WTC11 (cell line): ENCODE results near the gene SMAD3. TPM values are rescaled to one million over a fixed set of nuclear protein-coding genes. Genes with fewer than 3 reads are reported as not detected.
A peak's percentile ranks its signal among the peaks of the same experiment; 100 is the strongest.

Source experiments
- ATAC-seq: fragments of 200-7000 bp; cut with Tn5 transposase; 2 replicates; pipeline ENCODE4 v1.10.0; 2021; ENCODE audit warnings: mild to moderate bottlenecking, moderate library complexity
- CTCF ChIA-PET: fragments of 300-600 bp; sonication (Branson Sonifier 250); formaldehyde crosslinking; loops from one replicate; lab custom pipeline; 2021; ENCODE audit warnings: antibody characterized with exemption; lab: Charles Lee
- POLR2A ChIA-PET: fragments of 350-600 bp; sonication (Branson Sonifier 250); formaldehyde crosslinking; loops from one replicate; lab custom pipeline; 2021; ENCODE audit warnings: antibody characterized with exemption; lab: Charles Lee
- DNase-seq: peaks from one replicate; pipeline ENCODE4 v3.0.0; 2021; ENCODE audit warnings: low spot score
- H3K27ac Mint-ChIP-seq: 2 replicates; pipeline ENCODE4 v1.8.0; 2021; ENCODE audit warnings: mixed read lengths
- H3K27me3 Mint-ChIP-seq: 2 replicates; pipeline ENCODE4 v1.8.0; 2021; ENCODE audit warnings: low read depth, mild to moderate bottlenecking, moderate library complexity, mixed read lengths
- H3K36me3 Mint-ChIP-seq: 2 replicates; pipeline ENCODE4 v1.8.0; 2021; ENCODE audit warnings: mixed read lengths
- H3K4me1 Mint-ChIP-seq: 2 replicates; pipeline ENCODE4 v1.8.0; 2022; ENCODE audit warnings: mixed read lengths
- H3K4me3 Mint-ChIP-seq: 2 replicates; pipeline ENCODE4 v1.8.0; 2021; ENCODE audit warnings: mild to moderate bottlenecking, moderate library complexity, mixed read lengths
- H3K9me3 Mint-ChIP-seq: 2 replicates; pipeline ENCODE4 v1.8.0; 2021; ENCODE audit warnings: mixed read lengths
- ARID4B ChIP-seq: sonication (generic); formaldehyde crosslinking; IDR thresholded peaks from 2 replicates; pipeline ENCODE4 v1.8.0; 2023; ENCODE audit warnings: missing genetic modification reagents, mild to moderate bottlenecking, borderline replicate concordance
- ERG ChIP-seq: fragments of 250-450 bp; sonication (Bioruptor Pico); IDR thresholded peaks from 2 replicates; pipeline ENCODE4 v1.8.0; 2021; ENCODE audit warnings: mild to moderate bottlenecking
- ESRRA ChIP-seq: sonication (generic); formaldehyde crosslinking; IDR thresholded peaks from 2 replicates; pipeline ENCODE4 v1.8.1; 2022; ENCODE audit warnings: mild to moderate bottlenecking, missing genetic modification reagents, borderline replicate concordance
- FOXK1 ChIP-seq: sonication (generic); formaldehyde crosslinking; IDR thresholded peaks from 2 replicates; pipeline ENCODE4 v1.8.0; 2022; ENCODE audit warnings: mild to moderate bottlenecking, moderate library complexity, missing genetic modification reagents
- FOXP1 ChIP-seq: sonication (generic); formaldehyde crosslinking; IDR thresholded peaks from 2 replicates; pipeline ENCODE4 v1.8.0; 2022; ENCODE audit warnings: missing genetic modification reagents, mild to moderate bottlenecking, moderate library complexity, borderline replicate concordance
- GABPB1 ChIP-seq: sonication (generic); formaldehyde crosslinking; IDR thresholded peaks from 2 replicates; pipeline ENCODE4 v1.8.1; 2023; ENCODE audit warnings: mild to moderate bottlenecking, missing genetic modification reagents
- HMGXB4 ChIP-seq: sonication (generic); formaldehyde crosslinking; IDR thresholded peaks from 2 replicates; pipeline ENCODE4 v1.8.1; 2023; ENCODE audit warnings: mild to moderate bottlenecking, moderate library complexity, missing genetic modification reagents
- JUN ChIP-seq: sonication (generic); formaldehyde crosslinking; IDR thresholded peaks from 2 replicates; pipeline ENCODE4 v1.8.0; 2023; ENCODE audit warnings: mild to moderate bottlenecking, missing genetic modification reagents
- NR1H2 ChIP-seq: sonication (generic); formaldehyde crosslinking; IDR thresholded peaks from 2 replicates; pipeline ENCODE4 v1.9.0; 2021; ENCODE audit warnings: mild to moderate bottlenecking, moderate library complexity, missing genetic modification reagents
- PRRX2 ChIP-seq: fragments of 250-450 bp; sonication (Bioruptor Pico); IDR thresholded peaks from 2 replicates; pipeline ENCODE4 v1.8.0; 2021; ENCODE audit warnings: mild to moderate bottlenecking
- ZNF219 ChIP-seq: sonication (generic); formaldehyde crosslinking; IDR thresholded peaks from 2 replicates; pipeline ENCODE4 v1.8.0; 2023; ENCODE audit warnings: missing genetic modification reagents, mild to moderate bottlenecking, borderline replicate concordance
- ZNF263 ChIP-seq: sonication (generic); formaldehyde crosslinking; IDR thresholded peaks from 2 replicates; pipeline ENCODE4 v1.8.1; 2022; ENCODE audit warnings: low read depth, mild to moderate bottlenecking, moderate library complexity, missing genetic modification reagents
- ZNF416 ChIP-seq: fragments of 250-450 bp; sonication (Bioruptor Pico); IDR thresholded peaks from 2 replicates; pipeline ENCODE4 v1.9.0; 2021; ENCODE audit warnings: mild to moderate bottlenecking, inconsistent platforms
- ZNF423 ChIP-seq: fragments of 250-450 bp; sonication (Bioruptor Pico); IDR thresholded peaks from 2 replicates; pipeline ENCODE4 v2.1.2; 2022; ENCODE audit warnings: mild to moderate bottlenecking, moderate library complexity
- ZNF512 ChIP-seq: sonication (generic); formaldehyde crosslinking; IDR thresholded peaks from 2 replicates; pipeline ENCODE4 v1.8.1; 2022; ENCODE audit warnings: missing genetic modification reagents, borderline replicate concordance
- total RNA-seq: library from RNA; stranded (reverse); gene quantifications from 3 replicates; pipeline ENCODE4 v1.2.3, GENCODE V29; 2021
- TF ChIP-seq, protein P1 (sequence below): sonication (generic); formaldehyde crosslinking; conservative IDR thresholded peaks from 2 replicates; pipeline ENCODE4 v1.8.1; 2022; ENCODE audit warnings: mild to moderate bottlenecking, missing genetic modification reagents

The SMAD3 gene
- total RNA-seq, 1 experiment from 2014 or later = 34.6 TPM

GRCh38 chr15:67018026-67018425, 47.4 kb upstream of the SMAD3 start:
- ATAC-seq (no peak), DNase-seq (no peak)
- peaks cover 39% of the 10 kb centered on the region for H3K4me1 Mint-ChIP-seq
- no peaks in the 10 kb centered on the region for H3K36me3 Mint-ChIP-seq
- TF ChIP-seq FOXK1 (CRISPR knock-in tag) (no peak), JUN (no peak), PRRX2 (no peak), ESRRA (CRISPR knock-in tag) (no peak), ERG (CRISPR knock-in tag) (no peak), ZNF219 (CRISPR knock-in tag) (no peak), HMGXB4 (no peak)
- H3K27me3 Mint-ChIP-seq = no peaks in the 10 kb centered on the region
- no peak overlapping the region for H3K4me3 Mint-ChIP-seq
- no peaks in the 10 kb centered on the region for H3K9me3 Mint-ChIP-seq
- ChIA-PET POLR2A (interaction anchor here (0.9 kb wide), 1 partner anchor 1064 kb away, joined by 3 read pairs; no protein-coding TSS in a partner anchor), CTCF (no interaction called here)
- peak overlapping the region; percentile 46; the same call in 1 of the 2 replicates for H3K27ac Mint-ChIP-seq

DNA sequence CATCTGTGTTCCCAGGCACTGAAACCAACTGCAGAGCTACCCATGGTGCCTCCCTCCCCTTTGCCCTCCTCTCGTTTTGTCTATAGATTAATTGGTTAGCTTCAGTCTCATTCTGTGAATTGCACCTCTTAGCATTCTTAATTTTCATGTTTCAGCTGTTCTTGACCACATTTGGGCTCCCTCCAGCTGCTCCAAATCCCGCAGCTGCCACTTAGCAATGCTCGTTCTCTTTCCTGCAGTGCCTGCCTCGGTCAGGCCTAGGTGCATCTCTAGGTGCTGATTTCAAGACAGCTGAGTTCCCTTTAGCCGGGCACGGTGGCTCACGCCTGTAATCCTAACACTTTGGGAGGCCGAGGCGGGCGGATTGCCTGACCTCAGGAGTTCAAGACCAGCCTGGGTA, 47.0 kb upstream of the SMAD3 start:
- Mint-ChIP-seq H3K4me3 (no peak overlapping the region), H3K27ac (peak overlapping the region; percentile 46; the same call in 1 of the 2 replicates), H3K4me1 (peaks cover 37% of the 10 kb centered on the region), H3K9me3 (no peaks in the 10 kb centered on the region), H3K27me3 (no peaks in the 10 kb centered on the region), H3K36me3 (no peaks in the 10 kb centered on the region)
- TF ChIP-seq ZNF263 (CRISPR knock-in tag) (no peak), GABPB1 (CRISPR knock-in tag) (no peak), ZNF423 (CRISPR knock-in tag) (no peak)
- DNase-seq (no peak), ATAC-seq (no peak)
- ChIA-PET CTCF (no interaction called here), POLR2A (no interaction called here)

DNA sequence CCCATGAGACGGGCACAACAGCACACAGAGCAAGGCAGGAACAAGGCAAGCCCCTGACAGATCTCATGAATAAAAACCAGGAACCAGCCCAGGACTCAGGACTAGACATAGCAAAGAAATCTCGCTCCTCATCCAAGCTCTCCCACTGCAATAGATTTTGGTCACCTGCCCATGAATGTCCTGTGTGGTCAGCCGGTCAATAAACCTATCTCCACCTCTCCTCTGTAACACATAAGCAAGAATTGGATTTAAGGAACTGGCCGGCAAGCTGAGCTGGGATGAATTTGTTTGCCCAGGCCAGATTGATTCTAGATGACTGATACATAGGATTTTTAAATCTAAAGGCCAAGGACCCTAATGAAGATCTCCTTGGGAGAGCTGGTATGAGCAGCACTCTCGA, 46.3 kb upstream of the SMAD3 start:
- H3K36me3 Mint-ChIP-seq = no peaks in the 10 kb centered on the region
- no peaks in the 10 kb centered on the region for H3K27me3 Mint-ChIP-seq
- ChIA-PET POLR2A (no interaction called here), CTCF (no interaction called here)
- DNase-seq = no peak
- H3K4me1 Mint-ChIP-seq = peaks cover 35% of the 10 kb centered on the region
- H3K27ac Mint-ChIP-seq = no peak overlapping the region; the same call in 1 of the 2 replicates
- no peak for ATAC-seq
- no peak for TF ChIP-seq ZNF263 (CRISPR knock-in tag)
- no peak for TF ChIP-seq ZNF416
- TF ChIP-seq, protein P1, sequence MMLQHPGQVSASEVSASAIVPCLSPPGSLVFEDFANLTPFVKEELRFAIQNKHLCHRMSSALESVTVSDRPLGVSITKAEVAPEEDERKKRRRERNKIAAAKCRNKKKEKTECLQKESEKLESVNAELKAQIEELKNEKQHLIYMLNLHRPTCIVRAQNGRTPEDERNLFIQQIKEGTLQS (CRISPR knock-in tag) = no peak
- no peak for TF ChIP-seq ZNF512 (CRISPR knock-in tag)
- H3K4me3 Mint-ChIP-seq = no peak overlapping the region
- H3K9me3 Mint-ChIP-seq = no peaks in the 10 kb centered on the region

DNA sequence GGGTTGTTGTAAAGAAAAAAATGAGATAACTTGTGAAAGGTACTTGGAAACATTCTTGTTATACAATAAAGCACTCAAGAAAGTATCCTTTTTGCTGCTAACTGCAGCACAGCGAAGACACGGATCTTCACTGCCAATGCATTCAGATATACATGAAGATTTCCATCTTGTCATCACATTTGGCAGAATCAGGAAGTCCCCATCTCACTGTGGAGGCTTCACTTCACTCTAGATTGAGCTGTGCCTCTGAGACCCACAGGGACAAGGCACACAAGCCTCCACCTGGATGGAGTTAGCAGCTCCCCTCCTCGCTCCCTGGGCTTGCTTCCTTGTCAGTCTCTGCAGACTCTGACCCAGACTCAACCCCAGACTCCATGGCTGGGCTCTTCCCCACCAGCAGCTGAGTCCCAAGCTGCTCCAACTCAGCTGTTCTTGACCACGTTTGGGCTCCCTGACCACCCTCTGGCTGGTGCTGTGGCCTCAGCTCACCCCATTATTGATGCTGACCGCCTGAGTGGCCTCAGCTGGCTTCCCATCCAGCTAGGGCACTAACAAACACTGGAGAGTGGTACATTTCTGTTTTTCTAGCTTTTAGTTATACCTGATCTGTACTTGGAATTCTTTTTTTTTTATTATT, 45.4 kb upstream of the SMAD3 start:
- Mint-ChIP-seq H3K9me3 (no peaks in the 10 kb centered on the region), H3K4me3 (no peak overlapping the region), H3K27ac (no peak overlapping the region), H3K27me3 (no peaks in the 10 kb centered on the region), H3K36me3 (no peaks in the 10 kb centered on the region), H3K4me1 (peaks cover 37% of the 10 kb centered on the region)
- ATAC-seq (no peak), DNase-seq (no peak)
- ChIA-PET POLR2A (no interaction called here), CTCF (no interaction called here)
- TF ChIP-seq FOXP1 = no peak
- no peak for TF ChIP-seq ZNF512 (CRISPR knock-in tag)
- no peak for TF ChIP-seq NR1H2 (CRISPR knock-in tag)
- TF ChIP-seq ARID4B (CRISPR knock-in tag) = no peak
